Breast epithelium (tissue), 3 donors: ENCODE data around the gene FLACC1.

Experiments used
- POLR2A ChIP-seq: fragments of 450-650 bp; IDR thresholded peaks from one replicate; pipeline ENCODE4 v1.6.1; 2016; ENCODE audit warnings: antibody characterized with exemption, mild to moderate bottlenecking, moderate library complexity
- POLR2AphosphoS5 ChIP-seq, 3 donors: sonication (generic); formaldehyde crosslinking; IDR thresholded peaks; one replicate each; pipeline ENCODE4 v1.6.1; 2017; ENCODE audit warnings: antibody characterized with exemption in 3 of 3
- TF ChIP-seq, protein P1 (sequence below), 3 donors: fragments of 450-650 bp; IDR thresholded peaks; one replicate each; pipeline ENCODE4 v1.5.1; 2016 to 2017; ENCODE audit warnings: antibody characterized with exemption in 3 of 3, mild to moderate bottlenecking in 3 of 3, moderate library complexity in 3 of 3

GRCh38 chr2:201319511-201319910, 37.6 kb downstream of the FLACC1 start:
- TF ChIP-seq POLR2A (no peak), POLR2AphosphoS5 (IDR thresholded peaks at IDR 0.05) (no peak)
- TF ChIP-seq, protein P1, sequence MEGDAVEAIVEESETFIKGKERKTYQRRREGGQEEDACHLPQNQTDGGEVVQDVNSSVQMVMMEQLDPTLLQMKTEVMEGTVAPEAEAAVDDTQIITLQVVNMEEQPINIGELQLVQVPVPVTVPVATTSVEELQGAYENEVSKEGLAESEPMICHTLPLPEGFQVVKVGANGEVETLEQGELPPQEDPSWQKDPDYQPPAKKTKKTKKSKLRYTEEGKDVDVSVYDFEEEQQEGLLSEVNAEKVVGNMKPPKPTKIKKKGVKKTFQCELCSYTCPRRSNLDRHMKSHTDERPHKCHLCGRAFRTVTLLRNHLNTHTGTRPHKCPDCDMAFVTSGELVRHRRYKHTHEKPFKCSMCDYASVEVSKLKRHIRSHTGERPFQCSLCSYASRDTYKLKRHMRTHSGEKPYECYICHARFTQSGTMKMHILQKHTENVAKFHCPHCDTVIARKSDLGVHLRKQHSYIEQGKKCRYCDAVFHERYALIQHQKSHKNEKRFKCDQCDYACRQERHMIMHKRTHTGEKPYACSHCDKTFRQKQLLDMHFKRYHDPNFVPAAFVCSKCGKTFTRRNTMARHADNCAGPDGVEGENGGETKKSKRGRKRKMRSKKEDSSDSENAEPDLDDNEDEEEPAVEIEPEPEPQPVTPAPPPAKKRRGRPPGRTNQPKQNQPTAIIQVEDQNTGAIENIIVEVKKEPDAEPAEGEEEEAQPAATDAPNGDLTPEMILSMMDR (IDR thresholded peaks at IDR 0.05): no peak
